ENCODE results near the gene FAM50A. TPM values are rescaled to one million over a fixed set of nuclear protein-coding genes. Genes with fewer than 3 reads are reported as not detected.

FAM50A gene
- total RNA-seq, 2 experiments from 2014 or later = 40.9 to 50.0 TPM

- ChIA-PET CTCF (interaction anchor here (0.6 to 0.7 kb wide), 2 partner anchors 18 to 47 kb away, joined by 3 read pairs; no protein-coding TSS in a partner anchor), POLR2A (no interaction called here)
- peaks cover 29% of the 10 kb centered on the region for H3K4me1 Mint-ChIP-seq
These were observed 1.8 kb upstream of the FAM50A start for GRCh38 chrX:154441984-154442707.

GRCh38 chrX:154443479-154443910 lies 446 bp upstream of the FAM50A start:
- Mint-ChIP-seq H3K4me1 (peaks cover 25% of the 10 kb centered on the region), H3K36me3 (ENCODE audit: low read depth) (peaks cover 14% of the 10 kb centered on the region), H3K4me3 (peak overlapping the region; percentile 67), H3K27ac (peak overlapping the region; percentile 24), H3K27me3 (no peaks in the 10 kb centered on the region), H3K9me3 (ENCODE audit: low read depth) (no peaks in the 10 kb centered on the region)
- DNase-seq (peak; percentile 18), ATAC-seq (peak; percentile 11)
- POLR2A ChIA-PET = no interaction called here
- CTCF ChIA-PET = interaction anchor here (1.0 kb wide), 1 partner anchor 16 kb away, joined by 3 read pairs; no protein-coding TSS in a partner anchor
- intact Hi-C loops (cut with DNase I, micrococcal nuclease) = loop anchor here in 1 of 2 experiments (5.0 kb wide), 1 partner anchor 34 kb away; the partner anchor contains the start of gene LAGE3

More at GRCh38 chrX:154441984-154442707, 1.8 kb upstream of the FAM50A start:
- Mint-ChIP-seq H3K4me3 (no peak overlapping the region), H3K27ac (peak overlapping the region; percentile 51), H3K9me3 (ENCODE audit: low read depth) (no peaks in the 10 kb centered on the region), H3K36me3 (ENCODE audit: low read depth) (peaks cover 16% of the 10 kb centered on the region), H3K27me3 (no peaks in the 10 kb centered on the region)
- DNase-seq (no peak), ATAC-seq (no peak)
- intact Hi-C loops (cut with DNase I, micrococcal nuclease) = loop anchor here in 1 of 2 experiments (5.0 kb wide), 1 partner anchor 35 kb away; the partner anchor contains the start of gene LAGE3

GRCh38 chrX:154444755-154445246 lies 860 bp downstream of the FAM50A start:
- intact Hi-C loops (cut with DNase I, micrococcal nuclease) = loop anchor here in 1 of 2 experiments (5.0 kb wide), 1 partner anchor 32 kb away; the partner anchor contains the start of gene LAGE3
- CTCF ChIA-PET = interaction anchor here (0.6 kb wide), 1 partner anchor 51 kb away, joined by 3 read pairs; no protein-coding TSS in a partner anchor
- ATAC-seq (no peak), DNase-seq (no peak)
- no peaks in the 10 kb centered on the region for H3K9me3 Mint-ChIP-seq (ENCODE audit: low read depth)
- no peaks in the 10 kb centered on the region for H3K27me3 Mint-ChIP-seq
- H3K27ac Mint-ChIP-seq = no peak overlapping the region
- POLR2A ChIA-PET = no interaction called here
- H3K4me3 Mint-ChIP-seq = peak overlapping the region; percentile 56
- peaks cover 22% of the 10 kb centered on the region for H3K4me1 Mint-ChIP-seq
- H3K36me3 Mint-ChIP-seq (ENCODE audit: low read depth) = peaks cover 11% of the 10 kb centered on the region

GRCh38 chrX:154445776-154446175 lies 1.8 kb downstream of the FAM50A start:
- ChIA-PET POLR2A (no interaction called here), CTCF (interaction anchor here (0.6 kb wide), 1 partner anchor 31 kb away, joined by 3 read pairs; no protein-coding TSS in a partner anchor)
- intact Hi-C loops (cut with DNase I, micrococcal nuclease) = no loop called here
- H3K36me3 Mint-ChIP-seq (ENCODE audit: low read depth) = peaks cover 13% of the 10 kb centered on the region
- ATAC-seq = no peak
- H3K4me1 Mint-ChIP-seq = peaks cover 17% of the 10 kb centered on the region
- H3K4me3 Mint-ChIP-seq = no peak overlapping the region
- DNase-seq = no peak
- H3K27me3 Mint-ChIP-seq = no peaks in the 10 kb centered on the region
- no peak overlapping the region for H3K27ac Mint-ChIP-seq
- no peaks in the 10 kb centered on the region for H3K9me3 Mint-ChIP-seq (ENCODE audit: low read depth)

GRCh38 chrX:154446430-154446829 lies 2.5 kb downstream of the FAM50A start:
- CTCF ChIA-PET = interaction anchor here (0.6 kb wide), 1 partner anchor 32 kb away, joined by 3 read pairs; no protein-coding TSS in a partner anchor
- Mint-ChIP-seq H3K4me1 (peaks cover 14% of the 10 kb centered on the region), H3K36me3 (ENCODE audit: low read depth) (peaks cover 13% of the 10 kb centered on the region), H3K4me3 (no peak overlapping the region), H3K27ac (no peak overlapping the region), H3K9me3 (ENCODE audit: low read depth) (no peaks in the 10 kb centered on the region), H3K27me3 (no peaks in the 10 kb centered on the region)
- ATAC-seq (no peak), DNase-seq (no peak)
- POLR2A ChIA-PET = no interaction called here
- intact Hi-C loops (cut with DNase I, micrococcal nuclease) = no loop called here

GRCh38 chrX:154448484-154448883 lies 4.5 kb downstream of the FAM50A start:
- ChIA-PET POLR2A (no interaction called here), CTCF (interaction anchor here (0.7 kb wide), 1 partner anchor 106 kb away, joined by 3 read pairs; no protein-coding TSS in a partner anchor)
- Mint-ChIP-seq H3K4me1 (peaks cover 10% of the 10 kb centered on the region), H3K27ac (no peak overlapping the region), H3K36me3 (ENCODE audit: low read depth) (peaks cover 11% of the 10 kb centered on the region), H3K27me3 (no peaks in the 10 kb centered on the region), H3K4me3 (no peak overlapping the region), H3K9me3 (ENCODE audit: low read depth) (no peaks in the 10 kb centered on the region)
- DNase-seq (no peak), ATAC-seq (no peak)
- intact Hi-C loops (cut with DNase I, micrococcal nuclease) = no loop called here

- CTCF ChIA-PET = no interaction called here
- intact Hi-C loops (cut with DNase I, micrococcal nuclease) = no loop called here
- ATAC-seq (no peak), DNase-seq (no peak)
- Mint-ChIP-seq H3K4me1 (peaks cover 9% of the 10 kb centered on the region), H3K4me3 (no peak overlapping the region), H3K36me3 (ENCODE audit: low read depth) (peaks cover 12% of the 10 kb centered on the region), H3K9me3 (ENCODE audit: low read depth) (no peaks in the 10 kb centered on the region), H3K27me3 (no peaks in the 10 kb centered on the region), H3K27ac (no peak overlapping the region)
- POLR2A ChIA-PET = interaction anchor here (0.6 kb wide), 1 partner anchor 80 kb away, joined by 3 read pairs; no protein-coding TSS in a partner anchor
These were observed 5.7 kb downstream of the FAM50A start for GRCh38 chrX:154449618-154450017.

GRCh38 chrX:154450312-154450711 lies 6.4 kb downstream of the FAM50A start:
- H3K4me3 Mint-ChIP-seq = no peak overlapping the region
- ATAC-seq (no peak), DNase-seq (no peak)
- peaks cover 13% of the 10 kb centered on the region for H3K36me3 Mint-ChIP-seq (ENCODE audit: low read depth)
- intact Hi-C loops (cut with DNase I, micrococcal nuclease) = no loop called here
- peaks cover 9% of the 10 kb centered on the region for H3K4me1 Mint-ChIP-seq
- ChIA-PET CTCF (no interaction called here), POLR2A (interaction anchor here (0.6 kb wide), 1 partner anchor 80 kb away, joined by 3 read pairs; no protein-coding TSS in a partner anchor)
- no peak overlapping the region for H3K27ac Mint-ChIP-seq
- H3K9me3 Mint-ChIP-seq (ENCODE audit: low read depth) = no peaks in the 10 kb centered on the region
- no peaks in the 10 kb centered on the region for H3K27me3 Mint-ChIP-seq

GRCh38 chrX:154452823-154453222 lies 8.9 kb downstream of the FAM50A start:
- DNase-seq (no peak), ATAC-seq (no peak)
- H3K27ac Mint-ChIP-seq = no peak overlapping the region
- intact Hi-C loops (cut with DNase I, micrococcal nuclease) = no loop called here
- no peaks in the 10 kb centered on the region for H3K9me3 Mint-ChIP-seq (ENCODE audit: low read depth)
- H3K27me3 Mint-ChIP-seq = no peaks in the 10 kb centered on the region
- no peak overlapping the region for H3K4me3 Mint-ChIP-seq
- H3K4me1 Mint-ChIP-seq = peaks cover 5% of the 10 kb centered on the region
- H3K36me3 Mint-ChIP-seq (ENCODE audit: low read depth) = peaks cover 7% of the 10 kb centered on the region
- ChIA-PET POLR2A (no interaction called here), CTCF (no interaction called here)

- Mint-ChIP-seq H3K36me3 (ENCODE audit: low read depth) (peaks cover 3% of the 10 kb centered on the region), H3K4me1 (peaks cover 5% of the 10 kb centered on the region), H3K4me3 (peak overlapping the region; percentile 88), H3K27me3 (no peaks in the 10 kb centered on the region), H3K27ac (peak overlapping the region; percentile 91), H3K9me3 (ENCODE audit: low read depth) (no peaks in the 10 kb centered on the region)
- intact Hi-C loops (cut with DNase I, micrococcal nuclease) = loop anchor here in 1 of 2 experiments (1.0 to 5.0 kb wide), 4 partner anchors 21 to 59 kb away; partner anchors contain the start of genes FAM3A, GDI1, SLC10A3 and TAFAZZIN
- CTCF ChIA-PET = interaction anchor here (1.1 kb wide), 1 partner anchor 291 kb away, joined by 7 read pairs; no protein-coding TSS in a partner anchor
- POLR2A ChIA-PET = no interaction called here
- ATAC-seq = peak; percentile 68
- peak; percentile 59 for DNase-seq
These were observed 13.7 kb downstream of the FAM50A start for GRCh38 chrX:154457491-154458115.
